ENCODE results near the gene ZNF155. TPM values are rescaled to one million over a fixed set of nuclear protein-coding genes. Genes with fewer than 3 reads are reported as not detected.
"Not testable (repeated sequence)": the region's sequence is repeated elsewhere in the genome, so short reads cannot be mapped to it uniquely, and the experiment has no call there.

Gene ZNF155
- total RNA-seq, result 1 to 10 TPM; 3.6 to 9.7 TPM

GRCh38 chr19:43983912-43984686 lies at the start of gene ZNF155:
TSS of gene ZNF155 (plus strand) at chr19:43984188. CDS start at chr19:43988544, 4,356 bp downstream.
- Mint-ChIP-seq H3K27ac (peak within 1 kb of the TSS; percentile 86), H3K4me1 (no peaks in the 10 kb centered on the region), H3K4me3 (peak within 1 kb of the TSS; percentile 88), H3K27me3 (no peaks in the 10 kb centered on the region), H3K9me3 (peaks cover 6% of the 10 kb centered on the region), H3K36me3 (ENCODE audit: low read depth) (peaks cover 13% of the 10 kb centered on the region)
- peak; percentile 97 for ATAC-seq (replicated peaks)

- peaks cover 4% of the 10 kb centered on the region for H3K9me3 Mint-ChIP-seq
- H3K27ac Mint-ChIP-seq, result peak within 1 kb of the TSS; percentile 92
- peaks cover 9% of the 10 kb centered on the region for H3K4me1 Mint-ChIP-seq
- ATAC-seq (replicated peaks), result peak; percentile 99
- peaks cover 42% of the 10 kb centered on the region for H3K36me3 Mint-ChIP-seq (ENCODE audit: low read depth)
- no peaks in the 10 kb centered on the region for H3K27me3 Mint-ChIP-seq
- peak within 1 kb of the TSS; percentile 87 for H3K4me3 Mint-ChIP-seq
Measured at GRCh38 chr19:43934985-43935708, 48.8 kb upstream of the ZNF155 start, which contains the start of gene ZNF45. TSS of gene ZNF45 (minus strand) at chr19:43935282. CDS start at chr19:43922185, 13,097 bp downstream.

DNA sequence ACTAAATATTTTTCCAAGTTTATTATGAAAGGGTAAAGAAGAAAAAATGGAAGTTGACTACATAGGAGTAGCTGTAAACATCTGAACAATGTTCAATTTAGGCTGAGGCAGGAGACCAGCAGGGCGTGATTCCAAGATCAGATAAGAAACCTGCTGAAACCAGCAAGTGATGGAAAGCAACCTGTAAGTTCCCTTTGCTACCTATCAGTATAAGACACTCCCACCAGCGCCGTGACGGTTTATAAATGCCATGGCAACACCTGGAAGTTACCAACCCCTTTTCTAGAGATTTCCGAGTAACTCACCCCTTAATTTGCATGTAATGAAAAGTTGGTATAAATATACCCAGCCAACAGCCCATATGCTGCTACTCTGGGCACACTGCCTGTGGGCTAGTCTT lies 47.8 kb upstream of the ZNF155 start:
- Mint-ChIP-seq H3K9me3 (peaks cover 4% of the 10 kb centered on the region), H3K27ac (peak overlapping the region; percentile 92), H3K4me1 (peaks cover 5% of the 10 kb centered on the region), H3K36me3 (ENCODE audit: low read depth) (peaks cover 31% of the 10 kb centered on the region), H3K4me3 (peak overlapping the region; percentile 87), H3K27me3 (peaks cover 3% of the 10 kb centered on the region)
- ATAC-seq (replicated peaks), result no peak

GRCh38 chr19:43939557-43940260 lies 44.3 kb upstream of the ZNF155 start:
- Mint-ChIP-seq H3K4me1 (no peaks in the 10 kb centered on the region), H3K9me3 (peaks cover 9% of the 10 kb centered on the region), H3K4me3 (no peak overlapping the region), H3K36me3 (ENCODE audit: low read depth) (no peaks in the 10 kb centered on the region), H3K27ac (no peak overlapping the region), H3K27me3 (peaks cover 11% of the 10 kb centered on the region)
- no peak for ATAC-seq (replicated peaks)

DNA sequence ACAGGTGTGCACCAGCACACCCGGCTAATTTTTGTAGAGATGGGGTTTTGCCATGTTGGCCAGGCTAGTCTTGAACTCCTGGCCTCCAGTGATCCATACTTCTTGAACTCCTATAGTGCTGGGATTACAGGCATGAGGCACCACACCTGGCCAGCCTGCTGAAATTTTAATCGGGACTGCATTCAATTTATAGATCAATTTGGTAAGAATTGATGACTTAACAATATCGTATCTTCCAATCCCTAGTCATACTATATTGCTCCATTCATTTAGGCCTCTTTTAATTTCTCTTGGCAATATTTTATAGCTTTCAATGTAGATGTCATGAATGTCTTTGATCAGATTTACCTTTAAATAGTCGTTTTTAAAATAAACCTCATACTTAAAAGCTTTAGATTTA lies 43.3 kb upstream of the ZNF155 start:
- Mint-ChIP-seq H3K9me3 (peaks cover 9% of the 10 kb centered on the region), H3K27ac (no peak overlapping the region), H3K27me3 (peaks cover 12% of the 10 kb centered on the region), H3K36me3 (ENCODE audit: low read depth) (no peaks in the 10 kb centered on the region), H3K4me1 (no peaks in the 10 kb centered on the region), H3K4me3 (no peak overlapping the region)
- no peak for ATAC-seq (replicated peaks)

GRCh38 chr19:43941209-43941608 lies 42.8 kb upstream of the ZNF155 start:
- no peak overlapping the region for H3K4me3 Mint-ChIP-seq
- H3K4me1 Mint-ChIP-seq, result no peaks in the 10 kb centered on the region
- peaks cover 17% of the 10 kb centered on the region for H3K27me3 Mint-ChIP-seq
- H3K27ac Mint-ChIP-seq, result no peak overlapping the region
- H3K36me3 Mint-ChIP-seq (ENCODE audit: low read depth), result no peaks in the 10 kb centered on the region
- H3K9me3 Mint-ChIP-seq, result peaks cover 13% of the 10 kb centered on the region
- no peak for ATAC-seq (replicated peaks)

DNA sequence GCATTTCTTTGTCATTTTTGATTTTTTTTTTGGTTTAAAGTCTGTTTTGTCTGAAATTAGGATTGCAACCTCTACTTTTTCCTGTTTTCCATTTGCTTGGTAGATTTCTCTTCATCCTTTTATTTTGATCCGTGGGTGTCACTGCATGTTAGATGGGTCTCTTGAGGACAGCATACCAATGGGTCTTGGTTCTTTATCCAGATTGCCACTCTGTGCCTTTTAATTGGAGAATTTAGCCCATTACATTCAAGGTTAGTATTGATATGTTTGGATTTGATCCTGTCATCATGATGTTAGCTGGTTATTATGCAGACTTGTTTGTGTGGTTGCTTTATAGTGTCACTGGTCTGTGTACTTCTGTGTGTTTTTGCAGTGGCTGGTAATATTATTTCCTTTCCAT lies 36.6 kb upstream of the ZNF155 start:
- H3K4me3 Mint-ChIP-seq; ATAC-seq (replicated peaks); H3K36me3 Mint-ChIP-seq (ENCODE audit: low read depth); H3K4me1 Mint-ChIP-seq; H3K27ac Mint-ChIP-seq: not testable (repeated sequence)
- H3K9me3 Mint-ChIP-seq, result peaks cover 19% of the 10 kb centered on the region
- H3K27me3 Mint-ChIP-seq, result peaks cover 31% of the 10 kb centered on the region

- Mint-ChIP-seq H3K4me3 (peak overlapping the region; percentile 24), H3K9me3 (peaks cover 19% of the 10 kb centered on the region), H3K27me3 (peaks cover 28% of the 10 kb centered on the region)
- not testable (repeated sequence) for H3K4me1 Mint-ChIP-seq; ATAC-seq (replicated peaks); H3K36me3 Mint-ChIP-seq (ENCODE audit: low read depth); H3K27ac Mint-ChIP-seq
Measured at GRCh38 chr19:43949803-43950202, 34.2 kb upstream of the ZNF155 start.

DNA sequence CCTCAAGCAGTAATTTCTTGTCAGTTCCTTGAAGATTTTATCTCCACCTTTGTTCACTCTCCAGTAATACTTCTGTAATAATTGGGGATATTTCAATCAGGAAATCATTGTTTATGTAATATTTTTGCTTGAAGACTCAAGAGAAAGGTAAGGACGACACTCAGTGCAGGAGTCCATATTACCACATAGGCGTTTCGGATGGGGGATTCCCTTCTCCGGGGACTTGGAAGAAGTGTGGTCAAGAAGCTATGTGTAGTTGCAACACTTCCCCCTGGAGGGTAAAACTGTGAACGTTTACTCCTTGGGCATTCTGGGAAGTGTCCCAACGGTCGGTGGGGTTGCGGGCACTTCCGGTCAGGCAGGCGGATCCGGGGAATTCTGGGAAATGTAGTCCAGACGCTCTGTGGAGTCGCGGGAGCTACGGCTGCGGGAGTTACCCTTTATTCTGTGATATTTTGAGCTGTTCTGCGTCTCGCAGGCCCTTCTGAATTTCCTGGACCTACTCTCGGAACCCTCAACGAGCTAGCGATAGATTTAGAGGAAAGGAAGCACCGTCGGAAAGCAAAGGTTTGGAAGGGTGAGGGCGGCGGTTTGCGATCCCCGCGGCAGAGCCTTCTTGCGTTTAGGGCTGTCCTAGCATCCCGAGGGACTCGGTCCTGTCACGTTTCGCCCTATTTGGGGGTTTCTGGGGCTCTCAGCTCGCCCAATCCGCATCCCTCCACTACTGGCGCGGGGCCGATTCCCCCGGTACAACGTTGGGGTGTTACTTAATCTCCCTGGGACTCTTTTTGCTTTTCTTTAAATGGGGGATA lies 32.9 kb upstream of the ZNF155 start, which contains the start of gene ZNF221:
TSS of gene ZNF221 (plus strand) at position 395 of the 812 bp plus-strand sequence. CDS start 11,499 bp downstream, outside the sequence.
- ATAC-seq (replicated peaks), result peak; percentile 97
- Mint-ChIP-seq H3K4me3 (peak within 1 kb of the TSS; percentile 87), H3K27me3 (peaks cover 23% of the 10 kb centered on the region), H3K9me3 (peaks cover 16% of the 10 kb centered on the region), H3K27ac (peak within 1 kb of the TSS; percentile 73), H3K4me1 (peaks cover 4% of the 10 kb centered on the region), H3K36me3 (ENCODE audit: low read depth) (peaks cover 5% of the 10 kb centered on the region)

DNA sequence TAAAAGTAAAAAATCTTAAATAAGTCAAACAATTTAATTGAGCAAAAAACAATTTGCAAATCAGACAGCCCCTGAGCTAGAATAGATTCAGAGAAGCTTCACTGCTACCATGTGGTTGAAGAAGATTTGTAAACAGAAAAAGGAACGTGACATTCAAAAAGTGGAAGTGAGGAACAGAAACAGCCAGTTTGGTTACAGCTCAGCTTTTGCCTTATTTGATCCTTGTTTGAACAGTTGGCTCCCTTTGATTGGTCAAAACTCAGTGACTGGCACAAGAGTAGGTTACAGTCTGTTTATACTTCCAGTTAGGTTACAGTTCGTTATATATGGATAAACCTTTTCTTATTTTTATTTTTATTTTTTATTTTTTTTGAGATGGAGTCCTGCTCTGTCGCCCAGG lies 27.2 kb upstream of the ZNF155 start:
- no peak overlapping the region for H3K27ac Mint-ChIP-seq
- no peak overlapping the region for H3K4me3 Mint-ChIP-seq
- H3K9me3 Mint-ChIP-seq, result peaks cover 7% of the 10 kb centered on the region
- no peaks in the 10 kb centered on the region for H3K27me3 Mint-ChIP-seq
- no peaks in the 10 kb centered on the region for H3K36me3 Mint-ChIP-seq (ENCODE audit: low read depth)
- H3K4me1 Mint-ChIP-seq, result no peaks in the 10 kb centered on the region
- ATAC-seq (replicated peaks), result no peak

DNA sequence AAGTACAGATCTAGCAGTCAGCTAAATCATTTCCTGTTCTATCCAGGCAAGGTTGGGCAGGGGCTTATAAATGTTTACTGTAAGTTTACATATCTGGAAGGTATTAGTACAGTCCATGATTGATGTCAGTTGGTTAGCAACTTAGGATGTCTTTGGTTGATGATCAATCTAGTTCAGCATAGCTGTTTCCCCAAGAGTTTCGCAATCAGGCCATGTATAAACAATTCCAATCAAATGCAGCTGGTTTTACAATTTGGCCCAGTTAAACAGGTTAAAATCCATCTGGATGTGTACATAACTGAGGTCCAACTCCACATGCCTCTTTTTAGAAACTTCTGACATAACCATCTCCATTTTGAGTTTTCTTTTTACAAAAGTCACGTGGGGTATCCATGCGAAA lies 26.1 kb upstream of the ZNF155 start:
- Mint-ChIP-seq H3K4me3 (no peak overlapping the region), H3K9me3 (peaks cover 7% of the 10 kb centered on the region), H3K36me3 (ENCODE audit: low read depth) (no peaks in the 10 kb centered on the region), H3K27me3 (no peaks in the 10 kb centered on the region), H3K4me1 (no peaks in the 10 kb centered on the region), H3K27ac (no peak overlapping the region)
- ATAC-seq (replicated peaks), result no peak

- H3K27ac Mint-ChIP-seq, result no peak overlapping the region
- H3K27me3 Mint-ChIP-seq, result no peaks in the 10 kb centered on the region
- H3K4me1 Mint-ChIP-seq, result no peaks in the 10 kb centered on the region
- peaks cover 21% of the 10 kb centered on the region for H3K9me3 Mint-ChIP-seq
- ATAC-seq (replicated peaks), result no peak
- peaks cover 13% of the 10 kb centered on the region for H3K36me3 Mint-ChIP-seq (ENCODE audit: low read depth)
- no peak overlapping the region for H3K4me3 Mint-ChIP-seq
Measured at GRCh38 chr19:43960411-43960810, 23.6 kb upstream of the ZNF155 start.

GRCh38 chr19:43966079-43966694 lies 17.8 kb upstream of the ZNF155 start:
- Mint-ChIP-seq H3K9me3 (peaks cover 44% of the 10 kb centered on the region), H3K27ac (no peak overlapping the region)
- no peak for ATAC-seq (replicated peaks)

More at GRCh38 chr19:43966079-43966694, 17.8 kb upstream of the ZNF155 start:
- H3K4me1 Mint-ChIP-seq, result no peaks in the 10 kb centered on the region
- H3K27me3 Mint-ChIP-seq, result no peaks in the 10 kb centered on the region
- H3K4me3 Mint-ChIP-seq, result no peak overlapping the region
- H3K36me3 Mint-ChIP-seq (ENCODE audit: low read depth), result peaks cover 32% of the 10 kb centered on the region
